ENCODE results near the gene KLHL35.

Gene KLHL35

DNA sequence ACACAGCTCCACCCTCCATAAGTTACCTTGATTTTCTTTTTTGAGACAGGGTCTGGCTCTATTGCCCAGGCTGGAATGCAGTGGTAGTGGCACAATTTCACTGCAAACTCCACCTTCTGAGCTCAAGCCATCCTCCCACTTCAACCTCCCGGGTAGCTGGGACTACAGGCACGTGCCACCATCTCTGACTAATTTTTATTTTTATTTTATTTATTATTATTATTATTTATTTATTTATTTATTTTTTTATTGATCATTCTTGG is 24.1 kb downstream of the KLHL35 start:
- POLR2A ChIA-PET, result interaction anchor here (0.6 to 1.4 kb wide), 2 partner anchors 24 to 28 kb away, joined by 5 to 6 read pairs; no protein-coding TSS in a partner anchor
- no peak for DNase-seq (ENCODE audit: extremely low spot score)
- CTCF ChIA-PET, result interaction anchor here (0.7 to 2.9 kb wide), 8 partner anchors 9 to 191 kb away, joined by 3 to 22 read pairs (median 5); no protein-coding TSS in a partner anchor
- TF ChIP-seq, protein P1, sequence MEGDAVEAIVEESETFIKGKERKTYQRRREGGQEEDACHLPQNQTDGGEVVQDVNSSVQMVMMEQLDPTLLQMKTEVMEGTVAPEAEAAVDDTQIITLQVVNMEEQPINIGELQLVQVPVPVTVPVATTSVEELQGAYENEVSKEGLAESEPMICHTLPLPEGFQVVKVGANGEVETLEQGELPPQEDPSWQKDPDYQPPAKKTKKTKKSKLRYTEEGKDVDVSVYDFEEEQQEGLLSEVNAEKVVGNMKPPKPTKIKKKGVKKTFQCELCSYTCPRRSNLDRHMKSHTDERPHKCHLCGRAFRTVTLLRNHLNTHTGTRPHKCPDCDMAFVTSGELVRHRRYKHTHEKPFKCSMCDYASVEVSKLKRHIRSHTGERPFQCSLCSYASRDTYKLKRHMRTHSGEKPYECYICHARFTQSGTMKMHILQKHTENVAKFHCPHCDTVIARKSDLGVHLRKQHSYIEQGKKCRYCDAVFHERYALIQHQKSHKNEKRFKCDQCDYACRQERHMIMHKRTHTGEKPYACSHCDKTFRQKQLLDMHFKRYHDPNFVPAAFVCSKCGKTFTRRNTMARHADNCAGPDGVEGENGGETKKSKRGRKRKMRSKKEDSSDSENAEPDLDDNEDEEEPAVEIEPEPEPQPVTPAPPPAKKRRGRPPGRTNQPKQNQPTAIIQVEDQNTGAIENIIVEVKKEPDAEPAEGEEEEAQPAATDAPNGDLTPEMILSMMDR (IDR thresholded peaks at IDR 0.05; ENCODE audit: control extremely low read depth, extremely low read depth, low read depth, missing control alignments), result no peak

DNA sequence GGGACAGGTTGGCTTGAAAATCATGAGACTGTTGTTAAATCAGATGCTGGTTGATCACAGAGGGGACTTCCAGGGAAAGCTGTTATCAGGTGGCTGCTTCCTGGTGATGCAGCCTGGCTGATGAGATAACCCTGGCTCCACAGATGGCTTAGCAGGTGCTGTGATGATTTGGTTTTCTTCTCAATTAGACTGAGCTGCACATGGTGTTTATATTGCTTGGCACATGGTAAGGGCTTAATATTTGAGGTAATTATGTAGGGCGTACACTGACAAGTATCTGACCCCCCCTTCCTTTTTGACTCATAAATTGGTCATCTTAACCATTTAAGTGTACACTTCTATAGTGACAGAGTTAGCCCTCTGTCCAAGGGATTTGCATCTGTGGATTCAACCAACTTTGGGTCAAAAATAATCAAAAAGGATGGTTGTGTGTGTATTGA is 26.6 kb downstream of the KLHL35 start:
- CTCF ChIA-PET, result interaction anchor here (1.1 to 3.1 kb wide), 4 partner anchors 12 to 136 kb away, joined by 3 to 28 read pairs (median 12); no protein-coding TSS in a partner anchor
- TF ChIP-seq, protein P1 (IDR thresholded peaks at IDR 0.05; ENCODE audit: control extremely low read depth, extremely low read depth, low read depth, missing control alignments), result no peak
- POLR2A ChIA-PET, result interaction anchor here (0.6 to 1.0 kb wide), 2 partner anchors 119 to 540 kb away, joined by 3 read pairs; partner anchors contain the start of gene GDPD5
- DNase-seq (ENCODE audit: extremely low spot score), result no peak

DNA sequence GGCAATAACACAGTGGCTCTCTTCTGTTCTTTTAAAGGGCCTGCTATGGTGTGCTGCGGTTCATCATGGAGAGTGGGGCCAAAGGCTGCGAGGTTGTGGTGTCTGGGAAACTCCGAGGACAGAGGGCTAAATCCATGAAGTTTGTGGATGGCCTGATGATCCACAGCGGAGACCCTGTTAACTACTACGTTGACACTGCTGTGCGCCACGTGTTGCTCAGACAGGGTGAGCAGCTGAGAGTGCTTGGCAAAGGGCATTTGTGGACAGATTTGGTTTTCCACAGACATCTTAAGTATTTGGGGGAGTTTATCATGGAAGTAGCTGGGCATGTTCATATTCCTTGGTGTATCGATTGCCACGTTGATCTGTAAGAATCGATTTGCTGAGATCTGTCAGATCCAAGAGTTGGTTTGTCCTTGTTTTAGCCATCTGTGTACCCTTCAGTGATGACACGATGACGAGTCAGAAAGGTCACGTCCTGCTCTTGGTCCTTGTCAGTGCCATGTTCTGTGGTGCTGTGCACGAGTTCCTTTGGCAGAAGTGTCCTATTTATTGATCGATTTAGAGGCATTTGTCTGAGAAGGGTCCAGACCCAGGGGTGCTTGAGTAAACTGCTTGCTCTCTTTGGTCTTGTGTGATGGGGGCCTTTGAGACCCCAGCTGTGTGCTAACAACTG is 28.9 kb downstream of the KLHL35 start:
- DNase-seq (ENCODE audit: extremely low spot score), result no peak
- ChIA-PET POLR2A (interaction anchor here (0.8 kb wide), 1 partner anchor 12 kb away, joined by 10 read pairs; no protein-coding TSS in a partner anchor), CTCF (no interaction called here)
- TF ChIP-seq, protein P1 (IDR thresholded peaks at IDR 0.05; ENCODE audit: control extremely low read depth, extremely low read depth, low read depth, missing control alignments), result no peak

DNA sequence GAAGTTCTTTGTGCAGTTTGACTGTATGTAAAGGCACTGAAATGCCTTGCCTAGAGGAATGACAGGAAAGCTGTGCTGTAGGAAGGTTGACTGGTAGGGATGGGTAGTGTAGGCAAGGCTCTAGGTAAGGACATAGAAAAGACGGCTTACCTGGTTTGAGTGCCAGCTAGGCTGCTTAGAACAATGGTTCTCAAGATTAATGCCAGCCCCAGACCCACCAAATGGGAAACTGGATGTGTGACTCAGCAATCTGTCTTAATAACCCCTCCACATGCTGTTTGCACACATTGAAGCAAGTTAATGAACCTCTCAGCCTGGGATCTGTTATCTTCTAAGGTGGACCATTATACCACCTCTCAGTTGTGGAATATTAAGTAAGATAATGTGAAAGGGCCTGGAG is 30.0 kb downstream of the KLHL35 start:
- ChIA-PET CTCF (interaction anchor here (0.8 to 3.9 kb wide), 3 partner anchors 14 to 42 kb away, joined by 3 to 17 read pairs (median 3); no protein-coding TSS in a partner anchor), POLR2A (interaction anchor here (0.5 kb wide), 1 partner anchor 8 kb away, joined by 3 read pairs; no protein-coding TSS in a partner anchor)
- DNase-seq (ENCODE audit: extremely low spot score), result no peak
- TF ChIP-seq, protein P1 (IDR thresholded peaks at IDR 0.05; ENCODE audit: control extremely low read depth, extremely low read depth, low read depth, missing control alignments), result no peak

DNA sequence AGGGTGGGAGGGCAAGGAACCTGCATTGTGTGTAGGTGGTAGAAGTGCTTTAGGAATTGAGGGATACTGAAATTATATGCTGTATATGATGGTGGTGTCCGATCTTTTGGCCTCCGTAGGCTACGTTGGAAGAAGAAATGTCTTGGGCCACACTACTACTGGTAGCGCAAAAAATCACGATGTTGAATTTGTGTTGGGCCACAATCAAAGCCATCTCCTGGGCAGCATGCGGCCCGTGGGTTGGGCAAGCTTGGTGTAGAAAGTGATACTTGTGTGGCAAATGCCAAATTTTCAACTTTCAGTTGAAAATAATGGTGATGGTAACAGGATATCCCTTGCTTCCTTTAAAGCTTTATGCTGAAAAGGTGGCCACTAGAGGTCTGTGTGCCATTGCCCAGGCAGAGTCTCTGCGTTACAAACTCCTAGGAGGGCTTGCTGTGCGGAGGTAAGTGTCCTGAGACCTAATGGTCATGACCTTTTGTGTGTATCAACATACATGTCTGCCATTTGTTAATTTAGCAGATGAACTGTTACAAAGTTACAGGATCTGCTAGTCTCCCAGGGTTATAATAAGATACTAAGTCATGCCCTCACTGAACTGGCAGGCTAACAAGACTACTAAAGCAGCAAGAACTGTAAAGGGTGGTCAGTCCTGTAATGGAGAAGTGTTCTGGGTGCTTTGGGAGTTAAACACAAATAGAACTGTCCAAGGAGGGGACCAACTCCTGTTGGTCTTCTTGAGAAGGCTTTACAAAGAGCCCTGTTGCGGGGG is 30.8 kb downstream of the KLHL35 start:
- DNase-seq (ENCODE audit: extremely low spot score), result no peak
- TF ChIP-seq, protein P1 (IDR thresholded peaks at IDR 0.05; ENCODE audit: control extremely low read depth, extremely low read depth, low read depth, missing control alignments), result no peak
- POLR2A ChIA-PET, result interaction anchor here (1.6 kb wide), 1 partner anchor 11 kb away, joined by 5 read pairs; no protein-coding TSS in a partner anchor
- CTCF ChIA-PET, result interaction anchor here (0.8 to 3.9 kb wide), 3 partner anchors 13 to 43 kb away, joined by 3 to 17 read pairs (median 3); no protein-coding TSS in a partner anchor

DNA sequence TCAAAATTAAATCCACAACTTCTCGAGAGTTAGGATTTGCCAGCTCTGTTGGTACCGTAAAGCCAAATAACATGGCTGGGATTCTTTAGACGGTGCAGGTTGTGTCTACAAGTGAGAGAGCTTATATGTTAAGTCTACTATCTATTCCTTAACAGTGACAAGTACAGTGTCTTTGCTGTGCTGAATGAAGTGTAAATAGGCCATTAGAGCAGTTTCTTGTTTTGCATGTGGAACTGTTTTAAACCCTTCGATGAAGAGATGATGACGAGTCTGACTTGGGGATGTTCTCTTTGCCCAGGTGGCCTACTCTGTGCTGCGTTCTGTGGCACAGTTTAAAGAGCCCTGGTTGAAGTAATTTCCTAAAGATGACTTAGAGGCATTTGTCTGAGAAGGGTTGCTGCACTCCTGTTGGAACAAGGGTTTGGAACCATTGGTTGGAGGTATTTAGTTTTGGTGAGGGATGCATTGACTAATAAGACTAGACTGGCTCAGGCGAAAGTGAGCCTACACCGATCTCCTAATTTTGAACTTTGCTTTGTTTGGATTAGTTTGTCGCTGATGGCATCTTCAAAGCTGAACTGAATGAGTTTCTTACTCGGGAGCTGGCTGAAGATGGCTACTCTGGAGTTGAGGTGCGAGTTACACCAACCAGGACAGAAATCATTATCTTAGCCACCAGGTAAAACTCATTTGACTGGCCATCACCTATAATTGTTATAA is 32.7 kb downstream of the KLHL35 start:
- DNase-seq (ENCODE audit: extremely low spot score), result no peak
- ChIA-PET CTCF (interaction anchor here (1.2 to 3.9 kb wide), 7 partner anchors 8 to 121 kb away, joined by 3 to 17 read pairs (median 5); no protein-coding TSS in a partner anchor), POLR2A (interaction anchor here (0.5 to 2.1 kb wide), 6 partner anchors 12 to 914 kb away, joined by 3 to 7 read pairs (median 4); partner anchors contain the start of genes GDPD5 and SERPINH1)
- TF ChIP-seq, protein P1 (IDR thresholded peaks at IDR 0.05; ENCODE audit: control extremely low read depth, extremely low read depth, low read depth, missing control alignments), result no peak
